GM12874 (cell line): ENCODE results near the gene CS.

Experiments used
- CTCF ChIP-seq: IDR thresholded peaks from 2 replicates; pipeline ENCODE4 v1.5.1; 2011; ENCODE audit warnings: low read depth, mild to moderate bottlenecking, control low read depth, low read length, moderate library complexity; ENCODE audit not compliant: insufficient read depth

CS gene

GRCh38 chr12:56297400-56297799 lies 2.7 kb downstream of the CS start:
- no peak for TF ChIP-seq CTCF

- no peak for TF ChIP-seq CTCF
Observed at GRCh38 chr12:56296295-56296694, 3.8 kb downstream of the CS start.

GRCh38 chr12:56293795-56294194 lies 6.3 kb downstream of the CS start:
- TF ChIP-seq CTCF: no peak

- no peak for TF ChIP-seq CTCF
Observed at GRCh38 chr12:56288705-56289387, 11.3 kb downstream of the CS start.

- TF ChIP-seq CTCF: no peak
Observed at GRCh38 chr12:56286044-56286830, 13.9 kb downstream of the CS start.

GRCh38 chr12:56282579-56282978 lies 17.6 kb downstream of the CS start:
- no peak for TF ChIP-seq CTCF

GRCh38 chr12:56282030-56282429 lies 18.1 kb downstream of the CS start:
- no peak for TF ChIP-seq CTCF
